KMS-11 (cell line): Measurements from ENCODE around the gene PCYT2.
"Not testable (repeated sequence)": the region's sequence is repeated elsewhere in the genome, so short reads cannot be mapped to it uniquely, and the experiment has no call there.

Experiments
- H2AFZ ChIP-seq: fragments of 200-600 bp; sonication (generic); 2 replicates; pipeline ENCODE4 v1.6.1; 2016; ENCODE audit warnings: antibody characterized with exemption, mixed run types, low read depth
- H3K27ac ChIP-seq: fragments of 200-600 bp; sonication (generic); 2 replicates; pipeline ENCODE4 v1.6.1; 2016; ENCODE audit warnings: mild to moderate bottlenecking, mixed run types
- H3K27me3 ChIP-seq: fragments of 200-600 bp; sonication (generic); 2 replicates; pipeline ENCODE4 v1.6.1; 2017; ENCODE audit warnings: mild to moderate bottlenecking, low read depth, mixed run types, moderate library complexity; ENCODE audit not compliant: insufficient read depth
- H3K36me3 ChIP-seq: fragments of 200-600 bp; sonication (generic); 2 replicates; pipeline ENCODE4 v1.6.1; 2017; ENCODE audit warnings: mild to moderate bottlenecking, mixed run types; ENCODE audit not compliant: insufficient read depth
- H3K4me1 ChIP-seq: fragments of 200-600 bp; sonication (generic); 2 replicates; pipeline ENCODE4 v1.6.1; 2016; ENCODE audit warnings: mild to moderate bottlenecking, low read depth, mixed run types; ENCODE audit not compliant: poor library complexity, severe bottlenecking
- H3K4me2 ChIP-seq: fragments of 200-600 bp; sonication (generic); 2 replicates; pipeline ENCODE4 v1.7.0; 2016; ENCODE audit warnings: mild to moderate bottlenecking, mixed run types
- H3K4me3 ChIP-seq: fragments of 200-600 bp; sonication (generic); IDR thresholded peaks from 2 replicates; pipeline ENCODE4 v1.6.1; 2017; ENCODE audit warnings: low read depth, low read length, mixed read lengths; ENCODE audit not compliant: insufficient read depth
- H3K79me2 ChIP-seq: fragments of 200-600 bp; sonication (generic); 2 replicates; pipeline ENCODE4 v1.6.1; 2016; ENCODE audit warnings: low read depth, mixed run types; ENCODE audit not compliant: insufficient read depth
- H3K9ac ChIP-seq: fragments of 200-600 bp; sonication (generic); 2 replicates; pipeline ENCODE4 v1.6.1; 2016; ENCODE audit warnings: mild to moderate bottlenecking, mixed run types
- H4K20me1 ChIP-seq: fragments of 200-600 bp; sonication (generic); 2 replicates; pipeline ENCODE4 v1.6.1; 2016; ENCODE audit warnings: mild to moderate bottlenecking, mixed run types; ENCODE audit not compliant: insufficient read depth
- TF ChIP-seq, protein P1 (sequence below): fragments of 200-600 bp; sonication (generic); conservative IDR thresholded peaks from 2 replicates; pipeline ENCODE4 v1.6.1; 2017; ENCODE audit warnings: low read depth, mild to moderate bottlenecking, antibody characterized with exemption, low read length, moderate library complexity, mixed read lengths

PCYT2 gene

DNA sequence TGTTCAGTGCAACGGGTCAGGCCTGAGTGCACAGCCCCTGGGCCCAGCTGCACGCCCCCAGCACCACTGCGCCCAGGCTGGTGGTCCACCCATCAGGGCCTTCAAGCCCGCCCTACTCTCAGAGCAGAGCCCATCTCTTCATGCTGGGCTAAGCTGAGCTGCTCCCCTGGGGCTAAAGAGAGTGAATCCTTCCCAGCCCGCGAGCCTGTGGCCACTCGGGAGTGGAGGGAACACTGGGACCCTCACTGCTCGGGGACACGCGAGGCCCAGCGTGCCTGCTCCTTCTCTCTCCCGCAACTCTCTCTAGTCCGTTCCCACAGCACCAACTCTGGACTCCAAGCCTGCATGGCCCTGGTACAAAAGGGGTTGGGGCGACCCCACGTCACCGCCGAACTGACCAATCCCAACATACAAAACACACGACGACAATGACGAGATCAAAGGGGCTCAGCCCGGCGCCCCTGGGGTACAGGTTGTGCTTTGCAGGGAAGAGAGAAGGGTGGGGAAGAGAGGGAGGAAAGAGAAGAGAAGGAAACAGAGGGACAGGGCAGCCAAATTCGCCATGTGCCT, 10.9 kb upstream of the PCYT2 start:
- Histone ChIP-seq H3K79me2 (peaks cover 86% of the 10 kb centered on the region), H3K4me3 (no peak overlapping the region), H3K36me3 (no peaks in the 10 kb centered on the region; the same call in 1 of the 2 replicates), H3K27me3 (no peaks in the 10 kb centered on the region), H3K4me1 (peaks cover 64% of the 10 kb centered on the region), H3K4me2 (peak overlapping the region; percentile 24; the same call in 1 of the 2 replicates), H3K9ac (no peak overlapping the region), H4K20me1 (0 out of 2 replicates have a peak, but pooled peaks cover 4% of the 10 kb centered on the region), H3K27ac (peak overlapping the region; percentile 14; the same call in 1 of the 2 replicates), H2AFZ (no peak overlapping the region)
- TF ChIP-seq, protein P1, sequence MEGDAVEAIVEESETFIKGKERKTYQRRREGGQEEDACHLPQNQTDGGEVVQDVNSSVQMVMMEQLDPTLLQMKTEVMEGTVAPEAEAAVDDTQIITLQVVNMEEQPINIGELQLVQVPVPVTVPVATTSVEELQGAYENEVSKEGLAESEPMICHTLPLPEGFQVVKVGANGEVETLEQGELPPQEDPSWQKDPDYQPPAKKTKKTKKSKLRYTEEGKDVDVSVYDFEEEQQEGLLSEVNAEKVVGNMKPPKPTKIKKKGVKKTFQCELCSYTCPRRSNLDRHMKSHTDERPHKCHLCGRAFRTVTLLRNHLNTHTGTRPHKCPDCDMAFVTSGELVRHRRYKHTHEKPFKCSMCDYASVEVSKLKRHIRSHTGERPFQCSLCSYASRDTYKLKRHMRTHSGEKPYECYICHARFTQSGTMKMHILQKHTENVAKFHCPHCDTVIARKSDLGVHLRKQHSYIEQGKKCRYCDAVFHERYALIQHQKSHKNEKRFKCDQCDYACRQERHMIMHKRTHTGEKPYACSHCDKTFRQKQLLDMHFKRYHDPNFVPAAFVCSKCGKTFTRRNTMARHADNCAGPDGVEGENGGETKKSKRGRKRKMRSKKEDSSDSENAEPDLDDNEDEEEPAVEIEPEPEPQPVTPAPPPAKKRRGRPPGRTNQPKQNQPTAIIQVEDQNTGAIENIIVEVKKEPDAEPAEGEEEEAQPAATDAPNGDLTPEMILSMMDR, result no peak

DNA sequence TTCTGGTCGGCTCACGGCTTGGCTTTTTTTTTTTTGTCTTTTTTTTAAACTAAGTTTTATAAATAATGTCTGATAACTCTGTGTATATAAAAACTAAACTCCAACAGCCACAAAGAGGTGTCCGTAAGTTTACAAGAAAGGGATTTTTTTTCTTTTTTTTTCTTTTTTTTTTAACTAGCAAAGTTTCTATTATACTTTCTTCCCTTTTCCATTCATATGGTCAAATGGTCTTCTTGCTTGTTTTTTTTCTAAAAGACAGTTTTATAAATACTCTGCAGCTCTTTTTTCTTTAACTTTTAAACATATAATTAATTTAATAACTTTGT, 10.3 kb upstream of the PCYT2 start:
- no peak overlapping the region; the same call in 1 of the 2 replicates for H3K4me2 ChIP-seq

DNA sequence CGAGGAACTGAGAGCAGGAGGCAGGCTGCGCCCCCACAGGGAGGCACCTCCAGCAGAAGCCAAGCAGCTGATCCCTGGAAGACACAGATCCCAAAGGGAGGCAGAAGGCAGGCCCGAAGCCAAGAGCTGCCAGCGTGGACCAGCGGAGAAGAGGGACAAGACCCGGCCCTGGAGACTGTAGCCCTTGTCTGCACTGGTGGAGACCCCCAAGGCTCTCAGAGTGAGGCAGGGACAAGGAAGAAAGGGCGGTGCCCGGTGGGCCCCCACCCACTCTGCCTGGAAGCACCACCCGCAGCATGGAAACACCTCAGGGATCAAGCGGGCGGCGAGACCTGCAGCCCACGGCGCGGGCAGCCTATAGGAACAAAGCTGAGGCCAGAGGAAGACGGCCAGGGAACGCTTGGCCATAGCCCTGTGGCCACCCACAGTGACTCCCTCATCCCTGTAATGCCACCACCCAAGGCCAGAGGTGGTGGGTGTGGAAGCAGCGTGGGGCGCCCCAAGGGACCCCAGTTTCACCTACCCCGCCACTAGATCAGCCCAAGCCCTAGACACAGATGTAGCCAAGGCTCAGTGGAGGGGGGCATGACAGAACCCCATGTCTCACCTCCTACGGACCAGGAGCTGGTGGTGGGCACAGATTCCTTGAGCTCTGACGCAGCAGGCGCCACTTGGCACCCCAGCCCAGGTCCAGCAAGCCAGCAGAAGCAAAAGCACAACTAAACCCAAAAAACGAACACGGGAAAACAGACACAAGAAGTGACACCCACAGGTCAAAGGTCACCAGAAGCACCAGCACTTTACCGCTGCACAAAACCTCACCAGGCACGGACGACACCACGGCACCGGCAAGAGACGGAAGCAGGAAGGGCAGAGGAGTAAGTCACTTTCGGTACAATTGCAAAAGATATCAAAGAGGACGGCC, 9.7 kb upstream of the PCYT2 start:
- peaks cover 86% of the 10 kb centered on the region for H3K79me2 ChIP-seq
- no peak overlapping the region; the same call in 1 of the 2 replicates for H3K4me2 ChIP-seq
- H2AFZ ChIP-seq, result no peak overlapping the region
- 0 out of 2 replicates have a peak, but pooled peaks cover 9% of the 10 kb centered on the region for H4K20me1 ChIP-seq
- no peak overlapping the region; the same call in 1 of the 2 replicates for H3K27ac ChIP-seq
- no peaks in the 10 kb centered on the region for H3K27me3 ChIP-seq
- H3K4me3 ChIP-seq, result no peak overlapping the region
- TF ChIP-seq, protein P1, result no peak
- H3K4me1 ChIP-seq, result peaks cover 71% of the 10 kb centered on the region
- peaks cover 4% of the 10 kb centered on the region; the same call in 1 of the 2 replicates for H3K36me3 ChIP-seq
- H3K9ac ChIP-seq, result no peak overlapping the region

More for the DNA sequence above, 10.3 kb upstream of the PCYT2 start:
- 0 out of 2 replicates have a peak, but pooled peaks cover 9% of the 10 kb centered on the region for H4K20me1 ChIP-seq
- peak overlapping the region; percentile 14; the same call in 1 of the 2 replicates for H3K27ac ChIP-seq
- H3K79me2 ChIP-seq, result peaks cover 86% of the 10 kb centered on the region
- H3K36me3 ChIP-seq, result no peaks in the 10 kb centered on the region; the same call in 1 of the 2 replicates
- no peaks in the 10 kb centered on the region for H3K27me3 ChIP-seq
- peaks cover 70% of the 10 kb centered on the region for H3K4me1 ChIP-seq
- TF ChIP-seq, protein P1, result no peak
- H3K9ac ChIP-seq, result no peak overlapping the region
- no peak overlapping the region for H2AFZ ChIP-seq
- H3K4me3 ChIP-seq, result no peak overlapping the region

- H3K9ac ChIP-seq, result no peak overlapping the region
- H3K4me2 ChIP-seq, result no peak overlapping the region; the same call in 1 of the 2 replicates
- H3K4me3 ChIP-seq, result no peak overlapping the region
- no peaks in the 10 kb centered on the region for H3K27me3 ChIP-seq
- 0 out of 2 replicates have a peak, but pooled peaks cover 9% of the 10 kb centered on the region for H4K20me1 ChIP-seq
- peaks cover 76% of the 10 kb centered on the region for H3K79me2 ChIP-seq
- TF ChIP-seq, protein P1, result no peak
- no peak overlapping the region for H3K27ac ChIP-seq
- H3K4me1 ChIP-seq, result peaks cover 55% of the 10 kb centered on the region
- H2AFZ ChIP-seq, result no peak overlapping the region
- H3K36me3 ChIP-seq, result peaks cover 14% of the 10 kb centered on the region; the same call in 1 of the 2 replicates
Observed at GRCh38 chr17:81918832-81919545, 7.8 kb upstream of the PCYT2 start.

DNA sequence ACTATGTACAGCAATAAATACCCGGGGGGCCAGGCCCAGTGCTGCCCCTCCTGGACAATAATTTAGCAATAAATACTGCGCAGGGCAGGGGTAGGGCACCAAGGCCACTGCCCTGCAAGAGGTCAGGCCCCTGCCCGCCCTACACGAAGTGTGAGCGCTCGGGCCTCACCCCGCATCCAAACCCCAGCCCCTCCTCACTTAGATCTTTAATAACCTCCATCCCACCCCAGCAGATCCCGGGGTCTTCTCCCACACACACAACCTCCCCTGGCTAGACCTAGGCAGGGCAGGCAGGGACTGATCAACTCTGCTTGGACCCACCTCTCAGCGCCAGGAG, 7.1 kb upstream of the PCYT2 start:
- H3K27ac ChIP-seq, H3K9ac ChIP-seq: not testable (repeated sequence)

More for the DNA sequence above, 7.1 kb upstream of the PCYT2 start:
- H3K27me3 ChIP-seq, H3K4me3 ChIP-seq, H4K20me1 ChIP-seq, H2AFZ ChIP-seq: not testable (repeated sequence)
- peaks cover 49% of the 10 kb centered on the region for H3K4me1 ChIP-seq
- H3K4me2 ChIP-seq, result peak overlapping the region; percentile 72
- H3K79me2 ChIP-seq, result peaks cover 69% of the 10 kb centered on the region
- peaks cover 18% of the 10 kb centered on the region; the same call in 1 of the 2 replicates for H3K36me3 ChIP-seq
